ENCODE data around the gene TMEM178B.
"Not testable (repeated sequence)": the region's sequence is repeated elsewhere in the genome, so short reads cannot be mapped to it uniquely, and the experiment has no call there.

TMEM178B gene

GRCh38 chr7:141142058-141142457, 68.2 kb downstream of the TMEM178B start:
- no peak for DNase-seq

- DNase-seq, result no peak
Observed at GRCh38 chr7:141144921-141145629, 71.2 kb downstream of the TMEM178B start.

- no peak for DNase-seq
Observed at GRCh38 chr7:141145630-141145982, 71.7 kb downstream of the TMEM178B start.

GRCh38 chr7:141147482-141147881, 73.6 kb downstream of the TMEM178B start:
- DNase-seq, result no peak

- no peak for DNase-seq
Observed at GRCh38 chr7:141150465-141150864, 76.6 kb downstream of the TMEM178B start.

GRCh38 chr7:141151746-141152145, 77.9 kb downstream of the TMEM178B start:
- no peak for DNase-seq

GRCh38 chr7:141153231-141153630, 79.4 kb downstream of the TMEM178B start:
- no peak for DNase-seq

GRCh38 chr7:141154131-141154732, 80.4 kb downstream of the TMEM178B start:
- DNase-seq, result no peak

GRCh38 chr7:141156407-141156806, 82.5 kb downstream of the TMEM178B start:
- DNase-seq, result no peak

- DNase-seq, result no peak
Observed at GRCh38 chr7:141157138-141157765, 83.4 kb downstream of the TMEM178B start.

- DNase-seq, result peak in 7 of 51 donors; percentile 7 to 69 (median 15)
Observed at GRCh38 chr7:141158561-141158960, 84.7 kb downstream of the TMEM178B start.

- no peak for DNase-seq
Observed at GRCh38 chr7:141160246-141160860, 86.5 kb downstream of the TMEM178B start.

GRCh38 chr7:141161550-141162535, 88.0 kb downstream of the TMEM178B start:
- no peak for DNase-seq

- DNase-seq, result no peak
Observed at GRCh38 chr7:141165521-141165920, 91.7 kb downstream of the TMEM178B start.

GRCh38 chr7:141166926-141167325, 93.1 kb downstream of the TMEM178B start:
- no peak for DNase-seq

GRCh38 chr7:141167381-141167964, 93.6 kb downstream of the TMEM178B start:
- DNase-seq, result no peak

GRCh38 chr7:141169157-141169556, 95.3 kb downstream of the TMEM178B start:
- not testable (repeated sequence) for DNase-seq

GRCh38 chr7:141175728-141176127, 101.9 kb downstream of the TMEM178B start:
- DNase-seq, result not testable (repeated sequence)

GRCh38 chr7:141177120-141177519, 103.3 kb downstream of the TMEM178B start:
- DNase-seq, result not testable (repeated sequence)

- DNase-seq, result no peak
Observed at GRCh38 chr7:141178486-141179135, 104.7 kb downstream of the TMEM178B start.

Data from hypothalamus (tissue), 51 donors.